IPS-18a (cell line): ENCODE measurements around the gene PRAMEF13.
"Not testable (repeated sequence)": the region's sequence is repeated elsewhere in the genome, so short reads cannot be mapped to it uniquely, and the experiment has no call there.

Source experiments
- H3K27ac ChIP-seq: one replicate; pipeline ENCODE4 v1.5.1; 2013; ENCODE audit warnings: low read length
- H3K27me3 ChIP-seq: one replicate; pipeline ENCODE4 v1.6.1; 2013; ENCODE audit warnings: mild to moderate bottlenecking, low read length; ENCODE audit not compliant: control insufficient read depth, insufficient read depth
- H3K36me3 ChIP-seq: one replicate; pipeline ENCODE4 v1.6.1; 2013; ENCODE audit warnings: low read depth, low read length; ENCODE audit not compliant: control insufficient read depth
- H3K4me1 ChIP-seq: one replicate; pipeline ENCODE4 v1.6.1; 2013; ENCODE audit warnings: low read depth, low read length; ENCODE audit not compliant: control insufficient read depth
- H3K4me3 ChIP-seq: one replicate; pipeline ENCODE4 v1.5.1; 2013; ENCODE audit warnings: low read length
- H3K9ac ChIP-seq: one replicate; pipeline ENCODE4 v1.6.1; 2013; ENCODE audit warnings: mild to moderate bottlenecking, low read length, moderate library complexity
- H3K9me3 ChIP-seq: one replicate; pipeline ENCODE4 v1.6.1; 2013; ENCODE audit warnings: low read depth, low read length; ENCODE audit not compliant: control insufficient read depth

The PRAMEF13 gene, protein sequence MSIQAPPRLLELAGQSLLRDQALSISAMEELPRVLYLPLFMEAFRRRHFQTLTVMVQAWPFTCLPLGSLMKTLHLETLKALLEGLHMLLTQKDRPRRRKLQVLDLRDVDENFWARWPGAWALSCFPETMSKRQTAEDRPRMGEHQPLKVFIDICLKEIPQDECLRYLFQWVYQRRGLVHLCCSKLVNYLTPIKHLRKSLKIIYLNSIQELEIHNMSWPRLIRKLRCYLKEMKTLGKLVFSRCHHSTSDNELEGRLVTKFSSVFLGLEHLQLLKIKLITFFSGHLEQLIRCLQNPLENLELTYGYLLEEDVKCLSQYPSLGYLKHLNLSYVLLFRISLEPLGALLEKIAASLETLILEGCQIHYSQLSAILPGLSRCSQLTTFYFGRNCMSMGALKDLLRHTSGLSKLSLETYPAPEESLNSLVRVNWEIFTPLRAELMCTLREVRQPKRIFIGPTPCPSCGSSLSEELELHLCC

DNA sequence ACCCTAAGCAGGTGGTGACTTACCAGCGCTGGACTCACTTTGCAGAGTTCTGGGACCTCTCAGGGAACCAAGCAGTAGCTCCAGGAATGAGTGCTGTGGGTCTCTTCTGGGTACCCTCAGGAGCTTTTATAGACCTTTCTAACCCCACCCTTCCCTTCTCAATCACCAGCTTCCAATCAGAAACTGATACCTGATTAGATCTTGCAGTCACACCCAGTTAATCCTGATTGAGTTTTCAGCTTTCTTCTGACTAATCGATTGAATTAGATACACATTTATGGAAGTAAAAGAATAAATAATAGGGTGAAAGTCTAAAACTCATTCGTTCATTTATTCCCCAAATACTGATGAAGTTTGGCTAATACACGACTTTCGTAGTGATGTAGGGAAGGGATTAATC lies at the start of gene PRAMEF13:
Gene PRAMEF13, minus strand, starts transcription at position 101 of the 400 bp plus-strand sequence. CDS start 1,820 bp downstream, outside the sequence.
- not testable (repeated sequence) for H3K4me3 ChIP-seq, H3K27me3 ChIP-seq, H3K9ac ChIP-seq, H3K36me3 ChIP-seq, H3K4me1 ChIP-seq, H3K27ac ChIP-seq, H3K9me3 ChIP-seq

- H3K9ac ChIP-seq, H3K27ac ChIP-seq, H3K36me3 ChIP-seq, H3K27me3 ChIP-seq, H3K4me1 ChIP-seq, H3K4me3 ChIP-seq: not testable (repeated sequence)
- H3K9me3 ChIP-seq: peaks cover 40% of the 10 kb centered on the region
Observed at GRCh38 chr1:13247122-13247521, 45.9 kb upstream of the PRAMEF13 start.

DNA sequence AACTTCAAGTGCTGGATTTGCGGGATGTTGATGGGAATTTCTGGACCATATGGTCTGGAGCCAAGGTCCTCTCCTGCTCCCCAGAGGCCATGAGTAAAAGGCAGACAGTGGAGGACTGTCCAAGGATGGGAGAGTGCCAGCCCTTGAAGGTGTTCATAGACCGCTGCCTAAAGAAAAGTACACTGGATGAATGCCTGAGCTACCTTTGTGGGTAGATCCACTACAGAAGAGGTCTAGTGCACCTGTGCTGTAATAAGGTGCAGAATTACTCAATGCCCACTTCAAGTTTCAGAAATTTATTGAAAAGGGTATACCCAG lies 45.3 kb upstream of the PRAMEF13 start:
- not testable (repeated sequence) for H3K9ac ChIP-seq, H3K27me3 ChIP-seq, H3K4me1 ChIP-seq, H3K4me3 ChIP-seq, H3K27ac ChIP-seq, H3K36me3 ChIP-seq
- peaks cover 40% of the 10 kb centered on the region for H3K9me3 ChIP-seq

- not testable (repeated sequence) for H3K27ac ChIP-seq, H3K27me3 ChIP-seq, H3K9ac ChIP-seq, H3K4me1 ChIP-seq, H3K36me3 ChIP-seq, H3K4me3 ChIP-seq
- H3K9me3 ChIP-seq: peaks cover 45% of the 10 kb centered on the region
Observed at GRCh38 chr1:13245841-13246553, 44.8 kb upstream of the PRAMEF13 start.

GRCh38 chr1:13243536-13244263 lies 42.5 kb upstream of the PRAMEF13 start:
- not testable (repeated sequence) for H3K4me3 ChIP-seq, H3K36me3 ChIP-seq, H3K9ac ChIP-seq, H3K27me3 ChIP-seq, H3K4me1 ChIP-seq, H3K27ac ChIP-seq
- peaks cover 57% of the 10 kb centered on the region for H3K9me3 ChIP-seq

DNA sequence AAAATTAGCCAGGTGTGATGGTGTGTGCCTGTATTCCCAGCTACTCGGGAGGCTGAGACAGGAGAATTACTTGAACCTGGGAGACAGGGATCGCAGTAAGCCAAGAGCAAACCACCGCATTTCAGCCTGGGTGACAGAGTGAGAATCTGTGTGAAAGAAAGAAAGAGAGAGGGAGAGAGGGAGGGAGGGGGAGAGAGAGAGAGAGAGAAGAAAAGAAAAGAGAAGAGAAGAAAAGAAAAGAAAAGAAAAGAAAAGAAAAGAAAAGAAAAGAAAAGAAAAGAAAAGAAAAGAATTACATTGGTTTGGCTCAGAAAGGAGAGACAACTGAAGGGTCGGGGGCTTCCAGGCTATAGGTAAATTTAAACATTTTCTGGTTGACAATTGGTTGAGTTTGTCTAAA lies 38.4 kb upstream of the PRAMEF13 start:
- H3K9me3 ChIP-seq: peaks cover 49% of the 10 kb centered on the region
- not testable (repeated sequence) for H3K4me1 ChIP-seq, H3K4me3 ChIP-seq, H3K27ac ChIP-seq, H3K27me3 ChIP-seq, H3K36me3 ChIP-seq, H3K9ac ChIP-seq

DNA sequence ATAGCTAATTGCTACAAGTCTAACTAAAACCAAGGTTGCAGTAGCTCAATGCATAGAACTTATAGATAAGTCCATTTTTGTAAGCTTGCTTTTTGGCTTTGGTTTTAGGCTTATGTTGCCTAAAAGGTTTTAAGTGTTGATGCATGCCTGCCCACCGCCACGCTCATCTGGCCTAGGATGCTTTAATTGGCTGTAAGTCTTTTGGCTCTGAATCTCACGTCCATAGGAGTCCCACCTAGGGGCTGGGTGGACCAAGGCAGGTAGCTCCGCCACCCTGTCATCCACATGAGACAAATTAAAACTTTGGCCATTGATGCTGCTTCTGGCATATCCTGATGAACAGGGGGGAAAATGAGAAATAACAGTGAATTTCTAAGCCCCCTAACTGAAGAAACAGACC lies 36.4 kb upstream of the PRAMEF13 start:
- H3K9me3 ChIP-seq: peaks cover 52% of the 10 kb centered on the region
- not testable (repeated sequence) for H3K27me3 ChIP-seq, H3K27ac ChIP-seq, H3K36me3 ChIP-seq, H3K9ac ChIP-seq, H3K4me3 ChIP-seq, H3K4me1 ChIP-seq

- H3K27ac ChIP-seq, H3K9ac ChIP-seq, H3K4me1 ChIP-seq, H3K4me3 ChIP-seq, H3K27me3 ChIP-seq, H3K36me3 ChIP-seq: not testable (repeated sequence)
- H3K9me3 ChIP-seq: peaks cover 63% of the 10 kb centered on the region
Observed at GRCh38 chr1:13234057-13234456, 32.8 kb upstream of the PRAMEF13 start.

- H3K36me3 ChIP-seq, H3K9ac ChIP-seq, H3K27ac ChIP-seq, H3K27me3 ChIP-seq, H3K4me3 ChIP-seq, H3K4me1 ChIP-seq: not testable (repeated sequence)
- peaks cover 65% of the 10 kb centered on the region for H3K9me3 ChIP-seq
Observed at GRCh38 chr1:13232056-13232455, 30.8 kb upstream of the PRAMEF13 start.

- not testable (repeated sequence) for H3K9ac ChIP-seq, H3K27ac ChIP-seq, H3K36me3 ChIP-seq, H3K4me1 ChIP-seq, H3K27me3 ChIP-seq, H3K4me3 ChIP-seq
- H3K9me3 ChIP-seq: peaks cover 65% of the 10 kb centered on the region
Observed at GRCh38 chr1:13231061-13231750, 30.0 kb upstream of the PRAMEF13 start.

DNA sequence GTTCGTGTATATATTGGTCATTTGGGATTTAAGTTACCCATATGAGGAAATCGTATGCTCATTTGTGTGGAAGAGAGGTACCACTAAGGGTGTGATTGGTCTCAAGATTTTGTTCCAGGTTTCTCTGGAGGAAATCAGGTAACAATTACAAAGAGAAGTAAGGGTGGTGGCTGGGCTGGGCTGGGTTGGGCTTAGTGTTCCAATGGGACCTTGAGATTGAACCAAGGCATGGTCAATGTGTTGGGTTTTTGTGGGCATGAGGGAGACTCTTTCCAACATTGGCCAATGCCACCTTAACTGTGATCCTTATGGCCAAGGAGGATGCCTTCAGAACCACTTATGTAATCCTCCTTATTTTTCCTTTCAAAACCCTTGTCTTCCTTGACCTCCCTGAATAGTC lies 29.4 kb upstream of the PRAMEF13 start:
- peaks cover 63% of the 10 kb centered on the region for H3K9me3 ChIP-seq
- H3K4me1 ChIP-seq, H3K4me3 ChIP-seq, H3K36me3 ChIP-seq, H3K27me3 ChIP-seq, H3K27ac ChIP-seq, H3K9ac ChIP-seq: not testable (repeated sequence)
